ENCODE measurements around the gene RRP1B.

GRCh38 chr21:43689556-43690337 is 30.4 kb downstream of the RRP1B start:
- TF ChIP-seq NFE2L1 (CRISPR knock-in tag; IDR thresholded peaks at IDR 0.05; ENCODE audit: borderline replicate concordance) (no peak), ZNF205 (CRISPR knock-in tag; IDR thresholded peaks at IDR 0.05) (no peak), TOE1 (CRISPR knock-in tag; IDR thresholded peaks at IDR 0.05) (no peak), NRL (CRISPR knock-in tag; IDR thresholded peaks at IDR 0.05; ENCODE audit: borderline replicate concordance) (no peak), MXI1 (IDR thresholded peaks at IDR 0.05; ENCODE audit: borderline replicate concordance, low read depth, low read length) (no peak), PATZ1 (CRISPR knock-in tag; IDR thresholded peaks at IDR 0.05) (no peak), NFRKB (IDR thresholded peaks at IDR 0.05) (no peak), EZH2 (conservative IDR thresholded peaks at IDR 0.05; ENCODE audit: low read depth, low read length) (no peak), ZNF652 (CRISPR knock-in tag; IDR thresholded peaks at IDR 0.05; ENCODE audit: borderline replicate concordance, low read depth) (no peak)
